ENCODE measurements around the gene PSME3. TPM values are rescaled to one million over a fixed set of nuclear protein-coding genes. Genes with fewer than 3 reads are reported as not detected.
"Not testable (repeated sequence)": the region's sequence is repeated elsewhere in the genome, so short reads cannot be mapped to it uniquely, and the experiment has no call there.

Gene PSME3
- total RNA-seq, 1 donor from 2014 or later: 37.9 TPM

- FAIRE-seq (no peak), DNase-seq (ENCODE audit: low spot score in 2 of 2) (no peak)
Measured at GRCh38 chr17:42849031-42849430, 15.8 kb downstream of the PSME3 start.

- FAIRE-seq: no peak
- no peak for DNase-seq (ENCODE audit: low spot score in 2 of 2)
Measured at GRCh38 chr17:42849451-42850181, 16.4 kb downstream of the PSME3 start.

GRCh38 chr17:42850954-42851353 lies 17.8 kb downstream of the PSME3 start, which contains the start of gene AOC3:
AOC3 (plus strand) TSS chr17:42851199; CDS start chr17:42851344, 145 bp downstream.
- DNase-seq (ENCODE audit: low spot score in 2 of 2): no peak

GRCh38 chr17:42851371-42852240 lies 18.4 kb downstream of the PSME3 start:
- DNase-seq (ENCODE audit: low spot score in 2 of 2); FAIRE-seq: not testable (repeated sequence)

More at GRCh38 chr17:42850954-42851353, 17.8 kb downstream of the PSME3 start, which contains the start of gene AOC3:
- no peak for FAIRE-seq

GRCh38 chr17:42852351-42852750 lies 19.2 kb downstream of the PSME3 start:
- FAIRE-seq (no peak), DNase-seq (ENCODE audit: low spot score in 2 of 2) (no peak)

- DNase-seq (ENCODE audit: low spot score in 2 of 2) (no peak), FAIRE-seq (no peak)
Measured at GRCh38 chr17:42853004-42853403, 19.8 kb downstream of the PSME3 start.

GRCh38 chr17:42853597-42853967 lies 20.4 kb downstream of the PSME3 start:
- DNase-seq (ENCODE audit: low spot score in 2 of 2): no peak
- no peak for FAIRE-seq

GRCh38 chr17:42853968-42854790 lies 21.0 kb downstream of the PSME3 start:
- DNase-seq (ENCODE audit: low spot score in 2 of 2) (no peak), FAIRE-seq (no peak)

- FAIRE-seq (no peak), DNase-seq (ENCODE audit: low spot score in 2 of 2) (no peak)
Measured at GRCh38 chr17:42855048-42855596, 21.9 kb downstream of the PSME3 start.

- not testable (repeated sequence) for DNase-seq (ENCODE audit: low spot score in 2 of 2); FAIRE-seq
Measured at GRCh38 chr17:42856093-42856492, 22.9 kb downstream of the PSME3 start.

- not testable (repeated sequence) for DNase-seq (ENCODE audit: low spot score in 2 of 2); FAIRE-seq
Measured at GRCh38 chr17:42856516-42856915, 23.3 kb downstream of the PSME3 start.

- no peak for DNase-seq (ENCODE audit: low spot score in 2 of 2)
- FAIRE-seq: no peak
Measured at GRCh38 chr17:42857389-42857788, 24.2 kb downstream of the PSME3 start.

GRCh38 chr17:42865638-42866094 lies 32.5 kb downstream of the PSME3 start:
- DNase-seq (ENCODE audit: low spot score in 2 of 2): no peak
- FAIRE-seq: no peak

- DNase-seq (ENCODE audit: low spot score in 2 of 2): no peak
- no peak for FAIRE-seq
Measured at GRCh38 chr17:42866216-42866615, 33.0 kb downstream of the PSME3 start.

- FAIRE-seq: no peak
- DNase-seq (ENCODE audit: low spot score in 2 of 2): no peak
Measured at GRCh38 chr17:42866631-42867575, 33.7 kb downstream of the PSME3 start.

GRCh38 chr17:42867694-42868261 lies 34.6 kb downstream of the PSME3 start:
- DNase-seq (ENCODE audit: low spot score in 2 of 2); FAIRE-seq: not testable (repeated sequence)

GRCh38 chr17:42868338-42868737 lies 35.1 kb downstream of the PSME3 start:
- DNase-seq (ENCODE audit: low spot score in 2 of 2): no peak
- no peak for FAIRE-seq

- FAIRE-seq (no peak), DNase-seq (ENCODE audit: low spot score in 2 of 2) (no peak)
Measured at GRCh38 chr17:42871647-42872046, 38.5 kb downstream of the PSME3 start.

Measured in frontal cortex (tissue), 4 donors.